Tongue (tissue), 2 donors: ENCODE results near the gene RBM38. TPM values are rescaled to one million over a fixed set of nuclear protein-coding genes. Genes with fewer than 3 reads are reported as not detected.

Experiments
- DNase-seq: peaks from one replicate; pipeline ENCODE4 v3.0.0-alpha.2; 2015
- total RNA-seq: library from RNA; depleted of rRNA; stranded (reverse); fragments of >200 nt; gene quantifications from one replicate; pipeline ENCODE4 v1.2.3, GENCODE V29; 2014

Gene RBM38
- total RNA-seq, 1 donor from 2014 or later = 74.0 TPM

- DNase-seq = no peak
These were observed 474 bp downstream of the RBM38 start for GRCh38 chr20:57391439-57392301.

GRCh38 chr20:57392512-57393271 lies 1.5 kb downstream of the RBM38 start:
- DNase-seq = peak; percentile 43

GRCh38 chr20:57393321-57394120 lies 2.3 kb downstream of the RBM38 start:
- DNase-seq = peak; percentile 41

GRCh38 chr20:57394121-57395082 lies 3.2 kb downstream of the RBM38 start:
- no peak for DNase-seq

- peak; percentile 60 for DNase-seq
These were observed 4.1 kb downstream of the RBM38 start for GRCh38 chr20:57395111-57395966.

GRCh38 chr20:57396212-57396983 lies 5.2 kb downstream of the RBM38 start:
- no peak for DNase-seq

- no peak for DNase-seq
These were observed 5.9 kb downstream of the RBM38 start for GRCh38 chr20:57396984-57397692.

- DNase-seq = no peak
These were observed 6.5 kb downstream of the RBM38 start for GRCh38 chr20:57397693-57398108.

GRCh38 chr20:57398231-57398821 lies 7.1 kb downstream of the RBM38 start:
- DNase-seq = peak; percentile 75

- DNase-seq = no peak
These were observed 7.8 kb downstream of the RBM38 start for GRCh38 chr20:57398901-57399535.

- DNase-seq = no peak
These were observed 8.5 kb downstream of the RBM38 start for GRCh38 chr20:57399587-57400155.

- no peak for DNase-seq
These were observed 9.1 kb downstream of the RBM38 start for GRCh38 chr20:57400231-57400701.

GRCh38 chr20:57400821-57401564 lies 9.8 kb downstream of the RBM38 start:
- no peak for DNase-seq

GRCh38 chr20:57401565-57401918 lies 10.3 kb downstream of the RBM38 start:
- DNase-seq = no peak

- no peak for DNase-seq
These were observed 11.3 kb downstream of the RBM38 start for GRCh38 chr20:57402206-57403125.

GRCh38 chr20:57403216-57403615 lies 12.0 kb downstream of the RBM38 start:
- no peak for DNase-seq
